GM12873 (cell line): ENCODE data around the gene TMTC2.

Experiments used
- TF ChIP-seq, protein P1 (sequence below): IDR thresholded peaks from 2 replicates; pipeline ENCODE4 v1.5.1; 2012; ENCODE audit warnings: low read depth, mild to moderate bottlenecking, moderate library complexity, low read length, control low read depth; ENCODE audit not compliant: insufficient read depth; ENCODE audit errors: missing control alignments

The TMTC2 gene

GRCh38 chr12:82873951-82874350 lies 187.2 kb downstream of the TMTC2 start:
- TF ChIP-seq, protein P1, sequence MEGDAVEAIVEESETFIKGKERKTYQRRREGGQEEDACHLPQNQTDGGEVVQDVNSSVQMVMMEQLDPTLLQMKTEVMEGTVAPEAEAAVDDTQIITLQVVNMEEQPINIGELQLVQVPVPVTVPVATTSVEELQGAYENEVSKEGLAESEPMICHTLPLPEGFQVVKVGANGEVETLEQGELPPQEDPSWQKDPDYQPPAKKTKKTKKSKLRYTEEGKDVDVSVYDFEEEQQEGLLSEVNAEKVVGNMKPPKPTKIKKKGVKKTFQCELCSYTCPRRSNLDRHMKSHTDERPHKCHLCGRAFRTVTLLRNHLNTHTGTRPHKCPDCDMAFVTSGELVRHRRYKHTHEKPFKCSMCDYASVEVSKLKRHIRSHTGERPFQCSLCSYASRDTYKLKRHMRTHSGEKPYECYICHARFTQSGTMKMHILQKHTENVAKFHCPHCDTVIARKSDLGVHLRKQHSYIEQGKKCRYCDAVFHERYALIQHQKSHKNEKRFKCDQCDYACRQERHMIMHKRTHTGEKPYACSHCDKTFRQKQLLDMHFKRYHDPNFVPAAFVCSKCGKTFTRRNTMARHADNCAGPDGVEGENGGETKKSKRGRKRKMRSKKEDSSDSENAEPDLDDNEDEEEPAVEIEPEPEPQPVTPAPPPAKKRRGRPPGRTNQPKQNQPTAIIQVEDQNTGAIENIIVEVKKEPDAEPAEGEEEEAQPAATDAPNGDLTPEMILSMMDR: no peak

GRCh38 chr12:82874945-82875344 lies 188.2 kb downstream of the TMTC2 start:
- TF ChIP-seq, protein P1: no peak

DNA sequence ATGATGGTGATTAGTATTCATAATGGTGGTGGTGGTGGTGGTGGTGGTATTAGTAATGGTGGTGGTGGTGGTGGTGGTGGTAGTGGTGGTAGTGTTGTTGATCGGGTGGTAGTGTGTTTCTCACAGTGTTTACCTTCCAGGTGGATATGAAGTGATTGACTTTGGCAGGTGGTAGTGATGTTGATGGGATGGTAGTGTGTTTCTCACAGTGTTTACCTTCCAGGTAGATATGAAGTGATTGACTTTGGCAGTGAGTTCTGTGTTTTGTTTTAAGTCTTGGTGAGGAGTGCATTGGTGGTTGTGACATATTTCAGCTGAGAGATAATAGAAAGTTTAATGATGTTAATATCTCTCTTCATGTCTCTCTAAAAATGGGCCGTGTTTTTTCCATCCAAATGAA lies 189.4 kb downstream of the TMTC2 start:
- TF ChIP-seq, protein P1: no peak

DNA sequence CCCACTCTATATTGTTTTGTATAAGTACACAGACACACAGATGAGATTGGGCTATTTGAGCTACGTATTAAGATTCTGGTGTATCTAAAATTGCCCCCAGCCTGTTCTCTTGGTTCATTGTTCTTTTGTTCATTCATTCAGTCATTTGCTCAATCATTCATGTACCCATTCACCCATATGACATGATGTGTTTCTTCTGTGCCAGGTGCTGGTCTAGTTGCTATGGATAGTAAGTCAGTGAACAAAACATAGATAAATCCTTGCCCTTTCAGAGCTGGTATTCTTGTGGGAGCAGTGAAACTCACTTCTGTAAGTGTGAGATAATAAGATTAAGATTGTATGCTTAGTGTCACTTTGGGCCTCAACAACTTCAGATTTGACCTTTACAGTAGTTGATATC lies 191.3 kb downstream of the TMTC2 start:
- TF ChIP-seq, protein P1: no peak

- TF ChIP-seq, protein P1: no peak
These were observed 193.8 kb downstream of the TMTC2 start for GRCh38 chr12:82880442-82880901.

DNA sequence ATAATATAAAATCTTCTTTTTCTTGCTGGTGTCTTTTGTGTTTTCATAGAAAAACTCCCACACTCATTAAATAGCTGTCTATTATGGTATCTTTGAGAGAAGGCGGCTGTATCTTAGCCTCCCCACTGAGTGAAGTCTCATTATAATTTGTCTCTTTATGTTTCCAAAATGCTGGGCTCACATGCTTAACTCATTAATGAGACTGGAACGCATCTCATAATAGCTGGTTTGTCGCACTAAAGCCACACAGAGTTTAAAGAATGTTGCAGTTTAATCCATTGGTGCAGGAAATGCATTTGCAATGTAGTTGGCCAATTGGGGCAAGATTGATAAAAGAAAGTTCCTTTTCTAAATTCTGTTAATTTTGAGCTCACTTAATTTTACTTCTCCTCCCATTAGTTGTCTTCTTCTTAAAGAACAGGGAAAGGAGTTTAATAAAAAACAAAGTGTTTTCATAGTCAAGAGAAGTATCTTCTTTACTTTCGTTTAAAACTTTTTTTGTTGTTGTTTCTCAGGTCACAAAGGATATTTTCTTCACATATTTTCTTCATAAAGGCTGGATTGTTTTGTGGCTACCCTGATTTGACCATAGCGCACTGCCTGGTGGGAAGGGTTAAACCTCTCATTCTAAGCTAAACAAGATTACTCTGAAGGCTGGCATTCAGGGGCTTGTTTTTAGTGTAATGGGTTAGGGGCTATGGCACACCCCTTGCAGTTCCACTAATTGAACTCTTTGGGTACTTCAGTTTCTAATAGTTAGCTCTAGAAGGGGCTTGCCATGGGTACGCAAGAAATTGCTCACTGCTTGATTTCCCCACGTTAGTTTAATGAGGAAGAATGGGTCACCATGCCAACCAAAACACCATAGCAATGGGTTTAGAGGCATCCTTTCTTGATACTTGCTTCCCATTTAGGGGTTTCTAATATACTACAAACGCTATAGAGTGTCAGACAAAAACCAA lies 197.0 kb downstream of the TMTC2 start:
- TF ChIP-seq, protein P1: no peak

DNA sequence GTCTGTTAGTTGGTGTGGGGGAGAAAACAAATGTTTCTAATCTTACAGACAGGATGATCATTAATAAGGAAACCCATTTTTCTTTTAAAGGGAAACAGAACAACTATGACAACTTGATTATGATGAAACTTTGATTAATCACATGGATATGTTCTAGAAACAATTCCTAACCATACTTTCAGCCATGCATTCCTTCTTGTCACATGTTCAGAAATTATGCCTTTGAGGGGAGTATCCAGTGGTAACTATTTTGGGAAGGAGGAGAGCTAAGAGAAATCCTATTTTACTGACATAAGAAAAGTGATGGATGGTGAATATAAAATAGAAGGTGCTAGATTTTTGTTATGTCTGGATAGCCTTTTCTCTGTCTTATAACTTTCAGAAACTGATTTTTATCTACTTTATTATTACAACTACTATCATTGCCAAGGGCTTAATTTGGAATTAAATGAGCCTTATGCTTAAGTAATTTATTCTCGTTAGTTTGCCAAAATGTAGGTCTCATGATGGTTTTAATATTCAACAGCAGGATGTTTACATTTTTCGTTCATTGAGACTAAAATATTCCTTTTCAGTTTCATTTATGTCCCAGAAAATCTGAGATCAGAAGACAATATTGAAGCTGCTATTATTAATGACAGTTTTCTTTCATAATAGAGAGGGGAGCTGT lies 200.1 kb downstream of the TMTC2 start:
- TF ChIP-seq, protein P1: no peak
